Activated CD4-positive, alpha-beta T cell treated with anti-CD3 and anti-CD28 coated beads, Interleukin-10, Interleukin-2, amounts not matched to agents 100 ng/mL and 50 ng/mL, durations not matched to agents 16 hours and 8 hours (primary cell): ENCODE measurements around the gene IQCH.
A peak's percentile ranks its signal among the peaks of the same experiment; 100 is the strongest.
"Not testable (repeated sequence)": the region's sequence is repeated elsewhere in the genome, so short reads cannot be mapped to it uniquely, and the experiment has no call there.

Experiments
- DNase-seq: peaks from one replicate; pipeline ENCODE4 v3.0.0-alpha.2; 2020

The IQCH gene

DNA sequence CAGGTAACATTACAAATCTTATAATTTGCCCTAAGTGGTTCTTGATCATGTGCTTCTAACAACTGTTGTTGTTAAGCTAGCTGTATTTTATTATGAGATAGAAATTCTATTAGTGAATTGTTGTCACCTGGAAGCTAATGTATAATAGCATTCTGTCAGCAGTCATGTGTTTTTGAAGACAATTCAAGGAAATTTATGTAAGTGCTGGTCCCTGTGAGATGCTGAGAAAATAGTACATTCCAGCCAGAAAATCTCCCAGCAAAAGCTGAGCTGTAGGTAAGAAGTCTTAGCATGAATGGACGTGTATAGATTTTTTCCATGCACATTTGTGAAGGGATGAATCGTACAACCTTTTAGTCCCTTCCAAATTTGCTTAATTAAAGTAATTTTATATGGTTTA is 146.3 kb downstream of the IQCH start:
- DNase-seq = no peak

DNA sequence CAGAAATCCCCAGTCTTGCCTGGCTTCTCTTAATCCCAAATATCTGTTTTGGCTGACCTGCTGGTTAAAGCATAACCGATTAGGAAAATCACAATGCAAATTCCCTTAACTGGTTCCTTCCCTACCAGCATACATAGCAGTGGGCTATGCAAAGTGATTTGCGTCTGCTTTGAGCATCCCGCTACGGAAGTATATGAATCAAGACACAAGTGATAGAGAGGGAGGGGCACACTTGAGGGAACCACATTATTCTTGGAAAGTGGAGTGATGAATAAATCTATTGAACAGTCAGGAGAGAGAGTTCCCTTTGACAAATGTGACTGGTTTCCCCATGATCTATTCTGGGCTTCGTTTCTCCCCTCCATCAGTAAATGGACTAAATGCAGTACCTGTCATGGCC is 146.8 kb downstream of the IQCH start:
- no peak for DNase-seq

- no peak for DNase-seq
These were observed 149.0 kb downstream of the IQCH start for GRCh38 chr15:67403428-67404154.

DNA sequence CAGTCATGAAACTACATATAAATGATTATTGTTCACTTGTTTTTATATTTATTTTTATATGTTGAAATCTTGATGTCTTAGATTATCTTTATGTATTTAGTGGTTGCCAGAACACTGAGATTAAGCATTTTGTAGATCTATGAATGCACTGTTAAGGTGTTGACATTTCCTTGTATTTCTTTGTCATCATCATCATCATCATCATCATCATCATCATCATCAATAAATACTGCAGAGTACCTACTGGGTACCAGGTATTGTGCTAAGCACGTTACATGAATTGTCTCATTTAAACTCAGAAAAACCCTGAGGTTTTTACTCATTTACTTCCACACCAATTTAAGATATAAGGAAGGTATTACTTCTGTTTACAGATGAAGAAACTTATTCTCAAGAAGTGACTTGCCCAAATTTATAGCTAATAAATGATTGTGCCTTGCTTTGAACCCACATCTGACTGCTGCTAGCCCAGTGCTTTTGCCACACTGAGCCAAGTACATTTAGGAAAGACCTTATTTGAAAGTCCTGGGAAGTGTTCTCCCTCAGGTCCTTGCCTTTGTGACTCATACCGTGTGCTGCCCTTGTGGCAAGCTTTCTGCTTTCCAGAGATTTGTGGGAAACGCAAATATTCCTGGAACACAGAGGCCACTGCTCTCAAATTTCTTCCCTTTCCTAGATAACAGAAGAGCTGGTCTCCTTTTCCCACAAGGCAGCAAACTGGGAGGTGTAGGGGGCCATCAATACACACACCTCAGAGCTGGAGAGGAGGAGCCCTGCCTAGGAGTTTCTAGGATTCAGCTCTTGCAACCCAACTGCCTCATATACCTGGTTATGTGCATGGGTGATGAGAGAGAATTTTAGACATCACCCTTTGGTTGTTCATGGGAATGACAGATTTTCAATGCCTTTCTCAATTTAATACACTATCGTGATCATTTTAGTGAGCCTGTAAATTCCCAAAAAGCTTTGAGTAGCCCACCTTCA is 150.9 kb downstream of the IQCH start:
- DNase-seq = no peak

DNA sequence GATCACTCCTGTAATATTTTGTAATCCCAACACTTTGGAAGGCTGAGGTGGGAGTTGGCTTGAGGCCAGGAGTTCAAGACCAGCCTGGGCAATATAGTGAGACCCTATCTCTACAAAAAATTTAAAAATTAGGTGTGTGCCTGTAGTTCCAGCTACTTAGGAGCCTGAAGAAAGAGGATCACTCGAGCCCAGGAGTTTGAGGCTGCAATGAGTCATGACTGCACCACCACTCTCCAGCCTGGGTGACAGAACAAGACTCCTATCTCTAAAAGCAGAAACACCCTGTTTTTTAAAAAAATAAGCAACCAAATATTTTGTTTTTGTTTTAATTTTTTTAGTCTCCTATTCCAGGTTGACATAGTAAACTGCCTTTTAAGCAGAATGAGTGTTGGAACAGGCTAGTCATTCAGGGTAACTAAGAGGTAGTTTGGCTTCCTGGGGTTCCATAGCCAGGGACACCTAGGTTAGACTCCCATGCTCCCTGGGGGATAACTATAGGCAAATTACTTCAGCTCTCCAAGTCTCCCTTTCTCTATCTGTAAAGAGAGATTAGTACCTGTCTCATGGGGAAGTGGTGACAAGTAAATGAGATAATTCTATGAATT is 151.8 kb downstream of the IQCH start:
- DNase-seq = no peak

DNA sequence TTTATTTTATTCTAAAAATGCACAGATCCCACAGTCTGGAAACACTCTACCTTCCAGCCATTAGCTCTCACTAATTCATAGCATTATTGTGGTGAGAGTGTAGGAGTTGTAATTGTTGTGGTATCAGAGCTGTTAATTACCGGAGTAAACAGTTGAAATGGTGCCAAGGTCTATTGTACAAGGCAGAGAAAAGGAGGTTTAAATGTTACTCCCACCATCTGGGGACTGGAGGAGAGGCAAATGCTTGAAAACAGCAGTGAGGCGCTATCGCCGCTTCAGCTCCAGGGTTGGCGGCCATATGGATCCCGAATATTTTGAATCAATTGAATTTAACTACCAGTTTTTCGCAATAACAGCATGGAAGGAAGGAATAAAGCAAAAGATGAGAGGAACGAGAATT is 153.2 kb downstream of the IQCH start:
- DNase-seq = no peak

GRCh38 chr15:67409175-67409574 is 154.6 kb downstream of the IQCH start:
- no peak for DNase-seq

DNA sequence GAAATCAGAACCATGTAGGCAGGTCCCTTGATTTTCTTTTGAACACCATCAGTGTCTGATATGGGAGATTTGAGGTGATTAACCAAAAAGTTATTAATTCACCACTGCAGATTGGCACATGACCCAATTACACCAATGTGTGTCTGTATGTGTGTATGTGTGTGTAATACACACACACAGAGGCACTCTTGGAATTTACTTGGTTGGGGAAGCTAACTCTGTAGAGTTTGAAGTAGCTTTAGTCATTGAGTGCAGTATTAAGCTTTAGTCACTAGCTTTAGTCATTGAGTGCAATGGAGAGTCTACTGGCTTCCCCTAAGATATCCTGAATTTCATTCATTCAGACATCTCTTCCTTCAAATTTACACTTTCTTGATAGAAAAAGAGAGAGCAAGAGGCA is 156.9 kb downstream of the IQCH start:
- no peak for DNase-seq

DNA sequence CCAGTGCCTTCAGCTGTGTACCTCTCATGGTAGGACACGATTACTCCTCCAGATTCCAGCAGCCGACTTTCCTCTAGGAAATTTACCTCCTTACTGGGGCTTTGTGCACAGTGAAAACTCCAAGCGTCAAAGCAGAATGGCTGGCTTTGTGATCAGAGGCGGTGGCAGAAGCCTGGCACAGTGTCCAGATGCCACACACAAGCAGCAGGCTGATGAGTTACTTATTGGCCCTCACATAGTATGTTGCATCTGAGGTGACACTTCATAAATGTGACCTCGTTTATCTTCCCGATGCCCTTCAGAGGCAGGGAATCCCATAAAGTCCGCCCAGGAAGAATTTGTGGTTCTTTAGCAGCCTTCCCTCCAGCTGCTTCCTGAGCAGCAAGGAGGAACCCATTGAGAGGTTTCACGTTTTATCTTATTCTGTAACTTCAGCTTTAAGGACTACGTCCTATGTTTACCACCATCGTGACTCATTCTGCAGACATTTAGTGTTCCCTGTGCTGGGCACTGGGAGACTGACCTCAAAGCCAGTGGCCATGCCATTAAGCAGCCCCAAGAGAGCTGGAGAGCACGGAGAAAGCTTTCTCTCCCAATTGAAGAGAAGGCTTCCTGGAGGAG is 159.3 kb downstream of the IQCH start:
- no peak for DNase-seq

DNA sequence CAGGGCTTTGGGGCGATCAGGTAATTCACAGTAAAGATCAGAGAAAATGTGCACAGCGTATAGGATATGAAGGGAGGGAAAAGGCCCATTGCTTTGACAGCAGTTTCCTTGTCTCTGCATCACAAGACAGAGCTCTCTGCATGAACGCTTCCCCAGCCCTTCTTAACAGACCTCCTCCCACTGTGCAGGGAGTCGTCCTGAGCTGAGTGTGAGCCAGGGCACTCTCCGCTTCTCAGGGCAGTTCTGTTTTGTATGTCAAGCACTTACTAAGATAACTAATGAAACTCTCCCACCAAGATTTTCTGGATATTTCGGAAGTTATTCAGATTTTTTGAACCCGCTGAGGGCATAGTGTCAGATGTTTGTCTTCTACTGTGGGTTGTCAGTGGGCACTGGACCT is 160.6 kb downstream of the IQCH start:
- no peak for DNase-seq

DNA sequence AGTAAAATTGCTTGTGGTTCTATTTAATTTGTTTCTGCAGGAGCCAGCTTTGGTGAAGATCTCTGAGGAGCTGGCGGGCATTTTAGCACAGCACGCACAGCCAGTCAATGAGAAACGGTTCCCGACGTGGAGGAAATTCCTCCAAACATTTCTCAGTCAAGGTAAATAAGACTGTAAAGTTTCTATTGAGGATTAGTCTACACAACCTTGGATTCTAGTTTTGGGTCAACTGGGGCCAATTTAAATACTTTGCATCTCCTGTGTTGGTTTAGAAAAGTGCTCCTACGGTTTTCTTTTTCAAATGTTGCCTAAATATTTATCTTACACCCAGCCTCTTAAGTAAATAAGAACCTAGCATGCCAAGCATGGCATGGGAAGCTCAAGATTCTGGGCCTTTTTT is 162.3 kb downstream of the IQCH start:
- DNase-seq = no peak

DNA sequence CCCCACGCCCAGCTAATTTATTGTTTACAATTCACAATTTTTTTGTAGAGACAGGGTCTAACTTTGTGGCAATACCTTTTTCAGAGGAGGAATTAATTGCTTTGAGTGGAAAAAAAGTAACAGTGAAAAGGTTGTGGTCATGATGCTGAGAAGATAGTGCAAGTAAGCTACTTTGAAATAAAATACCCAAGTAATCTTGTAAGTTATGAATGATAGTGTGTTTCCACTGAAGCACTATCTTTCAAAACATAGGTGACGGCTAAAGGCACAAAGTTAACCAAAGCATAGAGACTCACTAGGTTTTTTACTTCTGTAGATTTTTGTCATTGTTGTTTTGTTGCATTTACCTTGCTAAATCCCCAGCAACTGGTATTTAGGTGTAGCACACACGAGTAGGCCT is 165.1 kb downstream of the IQCH start:
- no peak for DNase-seq

GRCh38 chr15:67420137-67420536 is 165.6 kb downstream of the IQCH start:
- no peak for DNase-seq

- no peak for DNase-seq
These were observed 166.5 kb downstream of the IQCH start for GRCh38 chr15:67421105-67421504.

- no peak for DNase-seq
These were observed 167.7 kb downstream of the IQCH start for GRCh38 chr15:67422296-67422695.

GRCh38 chr15:67433495-67434099 is 179.0 kb downstream of the IQCH start:
- peak; percentile 42 for DNase-seq

DNA sequence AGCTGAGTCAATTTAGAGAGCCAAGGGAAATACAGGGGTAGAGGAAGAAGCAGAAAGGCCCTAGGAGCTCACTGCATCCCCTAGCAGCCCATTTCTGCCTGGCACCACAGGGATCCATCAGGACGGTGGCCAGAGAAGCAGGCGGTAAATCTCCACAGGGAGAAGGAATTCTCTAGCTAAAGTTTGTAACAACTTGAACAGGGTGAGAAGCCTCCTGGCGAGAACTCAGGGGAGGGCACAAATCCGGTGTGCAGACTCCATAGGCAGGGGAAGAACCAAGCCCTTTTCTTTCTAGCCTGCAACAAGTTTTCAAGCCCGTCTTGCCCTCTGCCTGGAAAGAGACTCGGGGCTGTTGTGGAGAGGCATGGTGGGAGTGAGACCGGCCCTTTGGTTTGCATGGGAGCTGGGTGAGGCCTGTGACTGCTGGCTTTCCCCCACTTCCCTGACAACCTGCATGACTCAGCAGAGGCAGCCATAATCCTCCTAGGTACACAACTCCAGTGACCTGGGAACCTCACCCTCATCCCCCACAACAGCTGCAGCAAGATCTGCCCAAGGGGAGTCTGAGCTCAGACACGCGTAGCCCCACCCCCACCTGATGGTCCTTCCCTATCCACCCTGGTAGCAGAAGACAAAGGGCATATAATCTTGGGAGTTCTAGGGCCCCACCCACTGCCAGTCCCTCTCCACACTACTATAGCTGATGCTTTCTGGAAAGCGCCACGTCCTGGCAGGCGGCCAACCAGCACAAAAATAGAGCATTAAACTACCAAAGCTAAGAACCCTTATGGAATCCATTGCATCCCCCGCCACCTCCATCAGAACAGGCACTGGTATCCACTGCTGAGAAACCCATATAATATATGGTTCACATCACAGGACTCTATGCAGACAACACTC is 182.0 kb downstream of the IQCH start:
- not testable (repeated sequence) for DNase-seq

GRCh38 chr15:67444100-67444499 is 189.5 kb downstream of the IQCH start:
- DNase-seq = no peak

- no peak for DNase-seq
These were observed 191.9 kb downstream of the IQCH start for GRCh38 chr15:67446449-67446848.

GRCh38 chr15:67448372-67448771 is 193.8 kb downstream of the IQCH start:
- not testable (repeated sequence) for DNase-seq

- not testable (repeated sequence) for DNase-seq
These were observed 199.1 kb downstream of the IQCH start for GRCh38 chr15:67453703-67454102.
